Ishikawa (cell line): ENCODE data around the gene CRYBA4.

ENCODE experiments used
- CEBPB ChIP-seq: IDR thresholded peaks from 2 replicates; pipeline ENCODE4 v1.6.1; 2012
- EP300 ChIP-seq: IDR thresholded peaks from 2 replicates; pipeline ENCODE4 v1.6.1; 2012; ENCODE audit warnings: borderline replicate concordance
- NFIC ChIP-seq: IDR thresholded peaks from 2 replicates; pipeline ENCODE4 v1.6.1; 2012
- TCF12 ChIP-seq: IDR thresholded peaks from 2 replicates; pipeline ENCODE4 v1.6.1; 2012; ENCODE audit warnings: low read depth
- YY1 ChIP-seq: IDR thresholded peaks from 2 replicates; pipeline ENCODE4 v1.6.1; 2012; ENCODE audit warnings: low read depth
- TF ChIP-seq, protein P1 (sequence below): IDR thresholded peaks from 2 replicates; pipeline ENCODE4 v1.6.1; 2012; ENCODE audit warnings: low read depth, mild to moderate bottlenecking

DNA sequence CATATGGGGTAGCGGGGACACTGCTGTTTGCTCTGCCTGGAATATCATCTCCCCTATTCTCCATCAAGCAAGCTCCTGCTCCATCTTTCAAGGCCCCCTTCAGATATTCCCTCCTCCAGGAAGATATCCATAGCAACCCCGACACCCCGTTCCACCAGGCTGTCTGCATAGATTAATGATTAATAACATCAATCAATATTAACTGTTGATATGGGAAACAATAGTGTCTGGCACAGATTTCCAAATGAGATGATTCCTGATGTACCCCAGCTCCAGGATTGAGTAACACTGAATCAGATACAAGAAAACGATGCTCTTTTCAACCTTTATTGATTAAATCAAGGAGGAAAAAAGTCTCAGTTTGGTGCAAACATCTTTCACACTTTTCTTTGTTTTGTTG is 24.3 kb upstream of the CRYBA4 start:
- TF ChIP-seq CEBPB = no peak
- TF ChIP-seq NFIC = no peak
- TF ChIP-seq EP300 = no peak
- TF ChIP-seq, protein P1, sequence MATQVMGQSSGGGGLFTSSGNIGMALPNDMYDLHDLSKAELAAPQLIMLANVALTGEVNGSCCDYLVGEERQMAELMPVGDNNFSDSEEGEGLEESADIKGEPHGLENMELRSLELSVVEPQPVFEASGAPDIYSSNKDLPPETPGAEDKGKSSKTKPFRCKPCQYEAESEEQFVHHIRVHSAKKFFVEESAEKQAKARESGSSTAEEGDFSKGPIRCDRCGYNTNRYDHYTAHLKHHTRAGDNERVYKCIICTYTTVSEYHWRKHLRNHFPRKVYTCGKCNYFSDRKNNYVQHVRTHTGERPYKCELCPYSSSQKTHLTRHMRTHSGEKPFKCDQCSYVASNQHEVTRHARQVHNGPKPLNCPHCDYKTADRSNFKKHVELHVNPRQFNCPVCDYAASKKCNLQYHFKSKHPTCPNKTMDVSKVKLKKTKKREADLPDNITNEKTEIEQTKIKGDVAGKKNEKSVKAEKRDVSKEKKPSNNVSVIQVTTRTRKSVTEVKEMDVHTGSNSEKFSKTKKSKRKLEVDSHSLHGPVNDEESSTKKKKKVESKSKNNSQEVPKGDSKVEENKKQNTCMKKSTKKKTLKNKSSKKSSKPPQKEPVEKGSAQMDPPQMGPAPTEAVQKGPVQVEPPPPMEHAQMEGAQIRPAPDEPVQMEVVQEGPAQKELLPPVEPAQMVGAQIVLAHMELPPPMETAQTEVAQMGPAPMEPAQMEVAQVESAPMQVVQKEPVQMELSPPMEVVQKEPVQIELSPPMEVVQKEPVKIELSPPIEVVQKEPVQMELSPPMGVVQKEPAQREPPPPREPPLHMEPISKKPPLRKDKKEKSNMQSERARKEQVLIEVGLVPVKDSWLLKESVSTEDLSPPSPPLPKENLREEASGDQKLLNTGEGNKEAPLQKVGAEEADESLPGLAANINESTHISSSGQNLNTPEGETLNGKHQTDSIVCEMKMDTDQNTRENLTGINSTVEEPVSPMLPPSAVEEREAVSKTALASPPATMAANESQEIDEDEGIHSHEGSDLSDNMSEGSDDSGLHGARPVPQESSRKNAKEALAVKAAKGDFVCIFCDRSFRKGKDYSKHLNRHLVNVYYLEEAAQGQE = no peak
- TF ChIP-seq YY1 = no peak
- no peak for TF ChIP-seq TCF12
